Measurements from ENCODE around the gene TMOD1.

- TF ChIP-seq MAX (IDR thresholded peaks at IDR 0.05) (no peak), POLR2A (IDR thresholded peaks at IDR 0.05; ENCODE audit: control extremely low read depth in 1 of 2, low read depth in 2 of 2, low read length in 2 of 2) (no peak), TAF1 (IDR thresholded peaks at IDR 0.05; ENCODE audit: low read depth, low read length) (no peak), EZH2 (IDR thresholded peaks at IDR 0.05; ENCODE audit: low read depth, low read length, severe bottlenecking) (no peak), CTCF (IDR thresholded peaks at IDR 0.05; ENCODE audit: control extremely low read depth in 1 of 3, insufficient read depth in 1 of 3, low read depth in 1 of 3, low read length in 3 of 3) (no peak), ATF3 (IDR thresholded peaks at IDR 0.05; ENCODE audit: insufficient read depth, low read depth, low read length) (no peak), SP1 (IDR thresholded peaks at IDR 0.05; ENCODE audit: low read depth, low read length) (no peak), POLR2AphosphoS5 (IDR thresholded peaks at IDR 0.05; ENCODE audit: low read depth, low read length) (no peak), YY1 (IDR thresholded peaks at IDR 0.05; ENCODE audit: low read depth, low read length) (no peak), CHD2 (IDR thresholded peaks at IDR 0.05; ENCODE audit: low read length) (no peak), GTF2F1 (IDR thresholded peaks at IDR 0.05; ENCODE audit: borderline replicate concordance, low read depth, low read length) (no peak), JUN (IDR thresholded peaks at IDR 0.05; ENCODE audit: low read depth, low read length) (no peak), EP300 (IDR thresholded peaks at IDR 0.05; ENCODE audit: borderline replicate concordance in 1 of 2, low read depth in 2 of 2, low read length in 2 of 2) (no peak), JUND (IDR thresholded peaks at IDR 0.05; ENCODE audit: low read length) (no peak)
Measured at GRCh38 chr9:97592126-97592525, 90.7 kb downstream of the TMOD1 start.

Data from H1 (cell line).